Mesendoderm (in vitro differentiated cells): ENCODE data around the gene EXOC2.
"Not testable (repeated sequence)": the region's sequence is repeated elsewhere in the genome, so short reads cannot be mapped to it uniquely, and the experiment has no call there.

ENCODE experiments used
- DNase-seq: peaks from one replicate; pipeline ENCODE4 v3.0.0; 2013
- H2AK5ac ChIP-seq: 2 replicates; pipeline ENCODE4 v1.6.1; 2013; ENCODE audit warnings: low read length, inconsistent platforms
- H2BK120ac ChIP-seq: 2 replicates; pipeline ENCODE4 v1.6.1; 2013; ENCODE audit warnings: low read depth, mild to moderate bottlenecking, low read length, moderate library complexity, mixed read lengths
- H2BK15ac ChIP-seq: replicated peaks from 2 replicates; pipeline ENCODE4 v1.6.1; 2013; ENCODE audit warnings: low read depth, mild to moderate bottlenecking, moderate library complexity
- H2BK5ac ChIP-seq: 2 replicates; pipeline ENCODE4 v1.6.1; 2013; ENCODE audit warnings: low read length, inconsistent platforms
- H3K18ac ChIP-seq: 2 replicates; pipeline ENCODE4 v1.6.1; 2013; ENCODE audit warnings: mild to moderate bottlenecking, low read length, mixed read lengths
- H3K23ac ChIP-seq: one replicate; pipeline ENCODE4 v1.6.1; 2013; ENCODE audit warnings: low read length
- H3K27ac ChIP-seq: 2 replicates; pipeline ENCODE4 v1.5.1; 2013; ENCODE audit warnings: low read depth, mild to moderate bottlenecking, inconsistent platforms, low read length, moderate library complexity
- H3K27me3 ChIP-seq: 2 replicates; pipeline ENCODE4 v1.6.1; 2013; ENCODE audit warnings: low read length, control low read depth, mild to moderate bottlenecking, inconsistent platforms; ENCODE audit not compliant: insufficient read depth, poor library complexity
- H3K36me3 ChIP-seq: 2 replicates; pipeline ENCODE4 v1.6.1; 2013; ENCODE audit warnings: low read length, inconsistent platforms; ENCODE audit not compliant: control insufficient read depth, insufficient read depth
- H3K4ac ChIP-seq: one replicate; pipeline ENCODE4 v1.6.1; 2013; ENCODE audit warnings: low read depth, mild to moderate bottlenecking, low read length, moderate library complexity
- H3K4me1 ChIP-seq: 2 replicates; pipeline ENCODE4 v1.6.1; 2013; ENCODE audit warnings: low read depth, low read length, inconsistent platforms; ENCODE audit not compliant: control insufficient read depth
- H3K4me2 ChIP-seq: 2 replicates; pipeline ENCODE4 v1.6.1; 2013; ENCODE audit warnings: low read length
- H3K4me3 ChIP-seq: 2 replicates; pipeline ENCODE4 v1.5.1; 2013; ENCODE audit warnings: mild to moderate bottlenecking, low read length
- H3K56ac ChIP-seq: one replicate; pipeline ENCODE4 v1.6.1; 2013; ENCODE audit warnings: low read length
- H3K79me1 ChIP-seq: 2 replicates; pipeline ENCODE4 v1.6.1; 2013; ENCODE audit warnings: low read length, inconsistent platforms
- H3K79me2 ChIP-seq: 2 replicates; pipeline ENCODE4 v1.6.1; 2013; ENCODE audit warnings: mild to moderate bottlenecking, low read length; ENCODE audit not compliant: control insufficient read depth, insufficient read depth
- H3K9ac ChIP-seq: 2 replicates; pipeline ENCODE4 v1.6.1; 2013; ENCODE audit warnings: low read length, inconsistent platforms
- H4K5ac ChIP-seq: one replicate; pipeline ENCODE4 v1.6.1; 2013; ENCODE audit warnings: low read length
- H4K8ac ChIP-seq: one replicate; pipeline ENCODE4 v1.6.1; 2013; ENCODE audit warnings: low read depth, mild to moderate bottlenecking, control low read depth, low read length, moderate library complexity
- WGBS: extraction: QIAGEN DNeasy Blood & Tissue Kit; methylation state at CpG from one replicate; pipeline ENCODE4 v1.1.7; 2013; ENCODE audit warnings: low lambda C conversion rate, missing lambda C conversion rate; ENCODE audit not compliant: insufficient coverage; ENCODE audit errors: extremely low coverage; 5-methylcytosine and 5-hydroxymethylcytosine counted together

The EXOC2 gene

DNA sequence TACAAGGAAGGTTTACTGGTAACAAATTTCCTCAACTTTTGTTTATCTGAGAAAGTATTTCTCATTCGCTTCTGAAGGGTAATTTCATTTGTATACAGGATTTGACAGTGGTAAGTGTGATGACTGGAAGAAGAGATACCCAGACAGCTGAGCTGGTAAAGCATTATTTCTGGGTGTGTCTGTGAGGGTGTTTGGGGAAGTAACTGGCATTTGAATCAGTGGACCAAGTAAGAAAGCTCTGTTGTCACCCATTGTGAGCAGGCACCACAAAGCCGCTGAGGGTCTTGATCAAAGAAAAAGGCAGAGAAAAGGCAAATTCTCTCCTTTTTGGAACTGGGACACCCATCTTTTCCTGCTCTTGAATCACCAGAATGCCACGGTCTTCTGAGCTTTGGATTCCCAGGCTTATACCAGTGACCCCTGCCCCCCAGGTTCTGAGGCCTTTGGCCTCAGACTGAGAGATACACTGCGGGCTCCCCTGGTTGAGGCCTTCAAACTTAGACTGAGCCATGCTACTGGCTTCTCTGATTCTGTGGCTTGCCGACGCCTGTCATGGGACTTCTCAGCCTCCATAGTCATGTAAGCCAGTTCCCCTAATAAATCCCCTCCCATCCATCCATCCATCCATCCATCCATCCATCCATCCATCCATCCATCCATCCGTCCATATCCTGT is 25.5 kb downstream of the EXOC2 start:
- Histone ChIP-seq H3K79me1 (peaks cover 12% of the 10 kb centered on the region), H3K4me3 (no peak overlapping the region), H2BK120ac (no peak overlapping the region), H2BK5ac (no peak overlapping the region), H3K27me3 (no peaks in the 10 kb centered on the region), H3K4me1 (no peaks in the 10 kb centered on the region), H3K27ac (no peak overlapping the region), H3K23ac (no peak overlapping the region), H2BK15ac (no peak overlapping the region), H3K9ac (no peak overlapping the region), H2AK5ac (no peak overlapping the region), H4K8ac (no peak overlapping the region), H4K5ac (no peak overlapping the region), H3K56ac (no peak overlapping the region), H3K18ac (no peak overlapping the region), H3K4ac (no peak overlapping the region), H3K79me2 (peaks cover 5% of the 10 kb centered on the region), H3K4me2 (no peak overlapping the region), H3K36me3 (no peaks in the 10 kb centered on the region)
- WGBS, result no CpG with 5 or more reads among the region's 7 CpGs
- DNase-seq, result no peak

DNA sequence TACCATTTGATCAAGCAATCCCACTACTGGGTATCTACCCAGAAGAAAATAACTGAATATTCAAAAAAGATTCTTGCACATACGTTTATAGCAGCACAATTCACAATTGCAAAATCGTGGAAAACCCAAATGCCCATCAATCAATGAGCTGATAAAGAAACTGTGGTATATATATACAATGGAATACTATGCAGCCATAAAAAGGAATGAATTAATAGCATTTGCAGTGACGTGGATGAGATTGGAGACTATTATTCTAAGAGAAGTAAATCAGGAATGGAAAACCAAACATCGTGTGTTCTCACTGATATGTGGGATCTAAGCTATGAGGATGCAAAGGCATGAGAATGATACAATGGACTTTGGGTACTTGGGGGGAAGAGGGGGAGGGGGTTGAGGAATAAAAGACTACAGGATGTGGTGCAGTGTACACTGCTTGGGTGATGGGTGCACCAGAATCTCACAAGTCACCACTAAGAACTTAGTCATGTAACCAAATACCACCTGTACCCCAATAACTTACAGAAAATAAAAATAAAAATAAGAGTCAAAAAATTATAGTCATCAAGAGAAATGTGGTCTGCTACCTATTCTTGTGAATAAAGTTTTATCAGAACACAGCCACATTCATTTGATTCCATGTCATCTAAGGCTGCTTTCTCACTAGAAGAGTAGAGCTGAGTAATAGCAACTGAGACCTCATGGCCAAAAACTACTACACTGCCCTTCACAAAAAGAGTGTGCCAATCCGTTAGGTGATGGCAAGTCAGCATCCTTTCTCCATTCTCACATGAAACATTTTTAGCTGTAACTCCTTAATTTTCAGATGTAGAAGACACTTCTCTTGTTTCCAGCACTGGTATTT is 27.3 kb downstream of the EXOC2 start:
- no peak overlapping the region for H2BK15ac ChIP-seq
- no peak overlapping the region for H2BK120ac ChIP-seq
- H3K79me1 ChIP-seq, result peaks cover 11% of the 10 kb centered on the region
- H4K8ac ChIP-seq, result no peak overlapping the region
- no peak overlapping the region for H3K4ac ChIP-seq
- no peak overlapping the region for H3K4me3 ChIP-seq
- H3K23ac ChIP-seq, result no peak overlapping the region
- no peaks in the 10 kb centered on the region for H3K36me3 ChIP-seq
- H3K27ac ChIP-seq, result no peak overlapping the region
- no peak overlapping the region for H3K9ac ChIP-seq
- H4K5ac ChIP-seq, result no peak overlapping the region
- no peak overlapping the region for H3K18ac ChIP-seq
- no peaks in the 10 kb centered on the region for H3K4me1 ChIP-seq
- no peak overlapping the region for H2AK5ac ChIP-seq
- no peak overlapping the region for H3K4me2 ChIP-seq
- no peak overlapping the region for H2BK5ac ChIP-seq
- no CpG with 5 or more reads among the region's 5 CpGs for WGBS
- no peak for DNase-seq
- no peaks in the 10 kb centered on the region for H3K27me3 ChIP-seq
- peaks cover 5% of the 10 kb centered on the region for H3K79me2 ChIP-seq
- H3K56ac ChIP-seq, result no peak overlapping the region

DNA sequence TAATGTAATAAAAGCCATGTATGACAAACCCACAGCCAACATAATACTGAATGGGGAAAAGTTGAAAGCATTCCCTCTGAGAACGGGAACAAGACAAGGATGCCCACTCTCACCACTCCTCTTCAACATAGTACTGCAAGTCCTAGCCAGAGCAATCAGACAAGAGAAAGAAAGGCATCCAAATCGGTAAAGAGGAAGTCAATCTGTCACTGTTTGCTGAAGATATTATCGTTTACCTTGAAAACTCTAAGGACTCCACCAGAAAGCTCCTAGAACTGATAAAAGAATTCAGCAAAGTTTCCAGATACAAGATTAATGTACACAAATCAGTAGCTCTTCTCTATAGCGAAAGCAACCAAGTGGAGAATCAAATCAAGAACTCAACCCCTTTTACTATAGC is 29.2 kb downstream of the EXOC2 start:
- H3K23ac ChIP-seq, H2BK120ac ChIP-seq, H3K36me3 ChIP-seq, H3K4ac ChIP-seq, DNase-seq, H2BK15ac ChIP-seq, H3K79me1 ChIP-seq, H3K56ac ChIP-seq, H2AK5ac ChIP-seq, H4K5ac ChIP-seq, H3K9ac ChIP-seq, H3K79me2 ChIP-seq, H3K18ac ChIP-seq, H3K4me2 ChIP-seq, H4K8ac ChIP-seq, H2BK5ac ChIP-seq, H3K27me3 ChIP-seq, H3K4me1 ChIP-seq, H3K27ac ChIP-seq, H3K4me3 ChIP-seq: not testable (repeated sequence)
- no CpG with 5 or more reads among the region's 4 CpGs for WGBS

DNA sequence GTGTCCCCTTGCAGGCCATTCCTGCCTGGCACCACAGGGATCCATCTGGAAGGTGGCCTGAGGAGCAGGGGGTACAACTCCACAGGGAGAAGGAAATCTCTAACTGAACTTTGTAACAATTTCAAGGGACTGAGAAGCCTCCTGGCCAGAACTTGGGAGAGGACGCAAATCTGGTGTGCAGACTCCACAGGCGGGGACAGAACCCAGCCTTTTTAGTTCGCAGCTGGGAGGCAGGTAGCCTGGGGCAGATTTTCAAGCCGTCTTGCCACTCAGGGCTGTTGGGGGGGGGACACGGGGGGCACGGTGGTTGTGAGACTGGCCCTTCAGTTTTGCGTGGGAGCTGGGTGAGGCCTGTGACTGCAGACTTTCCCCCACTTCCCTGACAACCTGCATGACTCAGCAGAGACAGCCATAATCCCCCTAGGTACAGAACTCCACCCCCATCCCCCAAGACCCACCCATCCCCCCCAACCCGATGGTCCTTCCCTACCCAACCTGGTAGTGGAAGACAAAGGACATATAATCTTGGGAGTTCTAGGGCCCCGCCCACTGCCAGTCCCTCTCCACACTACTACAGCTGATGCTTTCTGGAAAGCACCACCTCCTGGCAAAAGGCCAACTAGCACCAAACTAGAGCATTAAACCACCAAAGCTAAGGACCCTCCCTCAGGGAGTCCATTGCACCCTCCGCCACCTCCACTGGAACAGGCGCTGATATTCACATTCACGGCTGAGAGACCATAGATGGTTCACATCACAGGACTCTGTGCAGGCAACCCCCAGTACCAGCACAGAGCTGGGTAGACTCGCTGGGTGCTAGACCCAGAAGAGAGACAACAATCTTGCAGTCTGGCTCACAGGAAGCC is 33.0 kb downstream of the EXOC2 start:
- Histone ChIP-seq H3K27ac (peak overlapping the region; percentile 89), H3K4me2 (no peak overlapping the region), H2BK15ac (no peak overlapping the region), H3K56ac (peak overlapping the region; percentile 84), H2BK5ac (peak overlapping the region; percentile 90), H3K4me1 (peaks cover 6% of the 10 kb centered on the region), H3K4me3 (no peak overlapping the region), H3K27me3 (no peaks in the 10 kb centered on the region), H4K8ac (peak overlapping the region; percentile 90), H3K79me2 (no peaks in the 10 kb centered on the region), H4K5ac (no peak overlapping the region), H3K23ac (no peak overlapping the region), H3K18ac (peak overlapping the region; percentile 96), H3K36me3 (no peaks in the 10 kb centered on the region), H3K79me1 (peaks cover 1% of the 10 kb centered on the region), H3K4ac (peak overlapping the region; percentile 87), H2BK120ac (no peak overlapping the region), H3K9ac (peak overlapping the region; percentile 55), H2AK5ac (peak overlapping the region; percentile 82)
- no CpG with 5 or more reads among the region's 13 CpGs for WGBS
- DNase-seq, result peak; percentile 92

DNA sequence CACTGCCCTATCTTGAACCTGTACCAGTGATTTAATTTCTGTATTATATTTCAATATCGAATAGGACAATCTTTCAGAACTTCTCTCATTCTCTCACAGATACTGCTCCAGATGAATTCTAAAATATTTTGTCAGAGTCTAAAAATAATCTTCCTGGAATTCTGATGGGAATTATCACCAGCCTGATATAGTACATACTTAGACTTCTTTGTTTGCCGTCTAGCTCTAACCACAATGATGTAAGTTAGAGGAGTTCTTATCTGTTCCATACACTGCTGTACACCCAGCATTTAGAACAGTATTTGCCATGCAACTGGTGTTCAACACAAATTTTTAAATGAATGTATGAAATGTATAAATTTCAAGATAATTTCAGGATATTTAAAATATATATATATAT is 34.7 kb downstream of the EXOC2 start:
- H4K8ac ChIP-seq, result no peak overlapping the region
- no peak overlapping the region for H3K9ac ChIP-seq
- H2BK15ac ChIP-seq, result no peak overlapping the region
- WGBS, result no CpG with 5 or more reads among the region's 2 CpGs
- H3K27ac ChIP-seq, result no peak overlapping the region
- no peak for DNase-seq
- no peak overlapping the region for H3K18ac ChIP-seq
- no peak overlapping the region for H2BK5ac ChIP-seq
- no peak overlapping the region for H3K4me3 ChIP-seq
- peaks cover 1% of the 10 kb centered on the region for H3K79me1 ChIP-seq
- H2BK120ac ChIP-seq, result no peak overlapping the region
- H3K23ac ChIP-seq, result no peak overlapping the region
- no peak overlapping the region for H3K4me2 ChIP-seq
- H3K79me2 ChIP-seq, result no peaks in the 10 kb centered on the region
- H3K4me1 ChIP-seq, result peaks cover 6% of the 10 kb centered on the region
- H2AK5ac ChIP-seq, result no peak overlapping the region
- H3K27me3 ChIP-seq, result no peaks in the 10 kb centered on the region
- H3K36me3 ChIP-seq, result no peaks in the 10 kb centered on the region
- H4K5ac ChIP-seq, result no peak overlapping the region
- H3K56ac ChIP-seq, result no peak overlapping the region
- H3K4ac ChIP-seq, result no peak overlapping the region
